CD4-positive, alpha-beta T cell treated with Interleukin-12 subunit alpha and Interleukin-12 subunit beta, for 1 hour (primary cell): ENCODE data around the gene PRKAG1.
A peak's percentile ranks its signal among the peaks of the same experiment; 100 is the strongest.

Experiments
- DNase-seq: peaks from one replicate; pipeline ENCODE4 v3.0.0-alpha.2; 2020

The PRKAG1 gene

GRCh38 chr12:48960834-48961233 lies 57.7 kb downstream of the PRKAG1 start:
- no peak for DNase-seq

GRCh38 chr12:48958049-48958388 lies 60.6 kb downstream of the PRKAG1 start:
- DNase-seq, result no peak

- peak; percentile 93 for DNase-seq
These were observed 61.2 kb downstream of the PRKAG1 start, which contains the start of gene ARF3 for GRCh38 chr12:48957141-48958048. ARF3 (minus strand) TSS chr12:48957487; CDS start chr12:48941095, 16,392 bp downstream.

GRCh38 chr12:48956279-48957140 lies 62.1 kb downstream of the PRKAG1 start:
- DNase-seq, result peak; percentile 44

- DNase-seq, result no peak
These were observed 63.6 kb downstream of the PRKAG1 start for GRCh38 chr12:48954841-48955501.

- DNase-seq, result no peak
These were observed 64.5 kb downstream of the PRKAG1 start for GRCh38 chr12:48954061-48954460.

GRCh38 chr12:48952691-48953090 lies 65.9 kb downstream of the PRKAG1 start:
- no peak for DNase-seq
